Fibroblast of skin of scalp (primary cell): ENCODE measurements around the gene HS2ST1.
"Not testable (repeated sequence)": the region's sequence is repeated elsewhere in the genome, so short reads cannot be mapped to it uniquely, and the experiment has no call there.

Experiments
- DNase-seq: peaks from one replicate; pipeline ENCODE4 v3.0.0-alpha.2; 2013

Gene HS2ST1

DNA sequence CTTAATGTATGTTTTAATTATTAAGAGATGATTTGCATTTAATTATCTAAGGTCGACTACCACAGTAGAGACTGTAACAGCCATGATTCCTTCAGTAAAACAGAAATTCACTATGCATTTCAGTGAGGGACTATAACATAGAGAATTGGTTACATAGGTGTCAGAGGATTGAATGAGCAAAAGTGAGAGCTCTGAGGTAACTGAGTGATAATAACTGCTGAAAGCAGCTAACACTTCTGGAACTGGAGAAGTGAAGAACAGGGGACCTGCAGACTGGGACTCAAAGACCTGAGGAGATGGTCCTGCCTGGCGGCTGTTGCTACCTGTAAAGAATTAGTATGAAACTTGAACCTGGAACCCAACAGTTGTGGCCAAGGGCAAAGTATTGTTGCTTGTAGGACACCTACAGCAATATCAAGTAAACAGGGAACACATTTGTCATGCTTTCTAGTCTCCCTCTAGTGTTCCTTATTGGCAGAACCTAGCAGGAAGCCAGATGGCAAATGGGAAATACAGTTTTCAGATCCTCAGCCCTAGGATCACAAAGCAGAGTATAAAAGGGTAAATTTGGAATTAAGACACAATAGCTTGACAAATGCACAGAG is 110.6 kb downstream of the HS2ST1 start:
- peak; percentile 25 for DNase-seq

DNA sequence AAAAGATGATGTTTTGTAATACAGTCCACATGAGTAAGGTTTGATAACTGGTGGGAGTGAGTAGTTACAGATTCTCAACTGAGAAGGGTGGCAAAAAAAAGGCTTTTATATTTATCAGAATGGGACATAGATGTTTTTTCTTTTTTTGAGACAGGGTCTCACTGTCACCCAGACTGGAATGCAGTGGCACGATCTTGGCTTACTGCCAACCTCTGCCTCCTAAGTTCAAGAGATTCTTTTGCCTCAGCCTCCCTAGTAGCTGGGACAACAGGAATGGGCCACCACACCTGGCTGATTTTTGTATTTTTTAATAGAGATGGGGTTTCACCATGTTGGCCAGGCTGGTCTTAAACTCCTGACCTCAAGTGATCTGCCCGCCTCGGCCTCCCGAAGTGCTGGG is 113.1 kb downstream of the HS2ST1 start:
- not testable (repeated sequence) for DNase-seq

DNA sequence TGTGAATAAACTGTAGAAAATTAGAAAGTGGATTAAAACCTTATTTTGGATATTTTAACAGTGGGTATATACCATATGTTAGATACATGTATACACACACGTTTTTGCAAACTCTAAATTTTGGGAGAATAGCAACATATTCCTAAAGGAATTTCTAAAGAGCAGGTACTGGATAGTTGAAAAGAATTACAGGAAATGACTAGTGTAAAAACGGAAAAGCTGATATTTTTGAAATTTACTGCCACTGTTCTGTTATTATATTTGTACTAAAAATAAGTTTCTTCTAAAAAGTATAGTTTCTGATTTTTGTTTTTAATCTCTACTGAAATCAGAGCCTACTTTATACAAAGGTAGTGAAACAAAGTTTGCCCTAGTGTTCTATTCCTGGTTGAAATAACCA is 114.1 kb downstream of the HS2ST1 start:
- no peak for DNase-seq

DNA sequence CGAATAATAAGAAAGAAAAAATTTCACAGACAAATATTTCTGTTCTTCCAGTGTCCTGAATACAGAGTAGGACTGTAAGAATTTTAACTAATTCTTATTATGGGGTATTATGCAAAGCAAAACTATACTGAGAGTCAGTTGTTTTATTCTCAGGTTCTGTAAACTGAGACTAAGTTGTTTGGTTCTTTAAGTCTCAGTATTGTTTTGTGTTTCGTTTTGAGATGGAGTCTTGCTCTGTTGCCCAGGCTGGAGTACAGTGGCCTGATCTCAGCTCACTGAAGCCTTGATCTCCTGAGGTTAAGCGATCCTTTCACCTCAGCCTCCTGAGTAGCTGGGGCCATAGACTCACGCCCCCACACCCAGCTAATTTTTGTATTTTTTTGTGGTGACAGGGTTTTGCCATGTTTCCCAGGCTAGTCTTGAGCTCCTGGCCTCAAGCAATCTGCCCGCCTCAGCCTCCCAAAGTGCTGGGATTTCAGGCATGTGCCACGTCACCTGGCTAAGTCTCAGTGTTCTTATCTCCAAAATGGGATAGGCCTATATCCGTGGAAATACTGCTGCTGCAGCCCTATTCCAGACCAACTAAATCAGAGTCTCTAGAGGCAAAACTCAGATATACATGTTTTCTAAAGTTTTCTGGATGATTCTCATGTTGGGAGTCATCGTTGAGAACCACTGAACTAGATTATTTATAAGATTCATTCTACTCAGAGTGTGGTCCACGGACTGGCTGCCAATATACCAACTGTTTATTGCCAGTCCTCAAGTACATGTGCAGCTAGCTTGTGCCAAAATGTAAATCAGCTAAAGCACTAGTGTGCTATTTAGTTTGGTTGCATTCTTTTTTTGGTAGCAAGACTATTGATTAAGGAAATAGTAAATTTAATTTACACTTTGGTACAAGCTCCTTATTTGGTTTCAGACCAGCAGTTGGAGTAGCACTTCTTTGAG is 116.6 kb downstream of the HS2ST1 start:
- no peak for DNase-seq

DNA sequence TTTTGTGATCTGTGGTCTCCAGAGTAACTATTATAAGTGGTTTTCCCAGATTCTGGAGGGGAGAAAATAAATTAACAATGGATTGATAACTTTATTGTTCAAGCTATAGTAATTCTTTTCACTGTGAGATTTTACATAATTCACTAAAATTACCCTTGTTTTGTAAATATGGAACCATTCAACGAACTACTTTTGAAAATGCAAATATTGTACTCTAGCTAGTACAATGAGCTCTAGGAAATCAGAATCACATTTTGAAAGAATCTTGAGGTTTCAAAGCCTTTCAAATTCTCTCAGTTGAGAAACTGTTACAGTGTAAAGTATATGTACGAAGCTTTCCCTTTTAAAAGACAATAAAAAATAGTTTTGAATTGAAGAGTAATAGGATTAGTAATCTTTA is 119.9 kb downstream of the HS2ST1 start:
- DNase-seq: no peak

DNA sequence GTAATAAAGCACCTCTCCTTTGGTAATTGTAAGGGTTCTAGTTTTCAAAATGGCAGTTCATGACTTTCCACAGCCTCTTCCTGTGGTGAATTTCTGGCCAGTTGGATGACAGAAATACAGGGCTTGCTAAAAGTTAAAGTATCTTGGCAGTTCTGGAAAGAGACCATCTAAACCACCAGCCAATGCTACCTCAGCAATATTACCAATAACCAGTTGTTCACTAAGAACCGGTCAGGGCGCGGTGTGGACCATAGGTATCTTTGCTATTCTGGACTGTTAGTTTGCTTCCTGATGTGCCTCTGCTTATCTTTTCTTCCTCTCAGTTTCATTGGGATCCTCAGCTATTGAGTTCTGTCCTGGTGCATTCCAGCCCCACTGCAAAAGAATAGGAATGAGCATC is 124.7 kb downstream of the HS2ST1 start:
- no peak for DNase-seq

DNA sequence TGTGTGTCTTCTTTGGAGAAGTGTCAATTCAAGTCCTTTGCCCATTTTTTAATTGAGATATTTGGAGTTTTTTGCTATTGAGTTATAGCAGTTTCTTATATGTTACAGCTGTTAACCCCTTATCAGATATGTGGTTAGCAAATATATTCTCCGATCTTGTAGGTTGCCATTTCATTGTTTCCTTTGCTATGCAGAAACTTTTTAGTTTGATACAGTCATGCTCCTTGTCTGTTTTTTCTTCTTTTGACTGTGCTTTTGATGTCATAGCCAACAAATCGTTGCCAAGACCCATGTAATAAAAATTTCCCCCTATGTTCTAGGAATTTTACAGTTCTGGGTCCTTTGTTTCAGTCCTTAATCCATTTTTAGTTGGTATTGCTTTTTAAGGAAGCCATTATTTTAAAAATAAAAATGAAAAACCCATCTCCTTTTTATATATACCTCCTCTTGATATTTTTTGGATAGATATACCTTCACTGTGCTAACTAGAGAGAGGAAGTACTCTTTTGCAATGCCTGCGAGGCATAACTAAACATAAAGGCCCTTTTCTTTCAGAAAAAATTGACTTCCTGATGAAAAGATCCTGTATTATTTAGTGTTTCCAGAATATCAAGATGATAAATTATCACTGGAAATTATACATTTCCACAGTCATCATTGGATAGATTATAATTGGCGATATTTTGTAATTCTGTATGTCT is 127.8 kb downstream of the HS2ST1 start:
- DNase-seq: no peak

DNA sequence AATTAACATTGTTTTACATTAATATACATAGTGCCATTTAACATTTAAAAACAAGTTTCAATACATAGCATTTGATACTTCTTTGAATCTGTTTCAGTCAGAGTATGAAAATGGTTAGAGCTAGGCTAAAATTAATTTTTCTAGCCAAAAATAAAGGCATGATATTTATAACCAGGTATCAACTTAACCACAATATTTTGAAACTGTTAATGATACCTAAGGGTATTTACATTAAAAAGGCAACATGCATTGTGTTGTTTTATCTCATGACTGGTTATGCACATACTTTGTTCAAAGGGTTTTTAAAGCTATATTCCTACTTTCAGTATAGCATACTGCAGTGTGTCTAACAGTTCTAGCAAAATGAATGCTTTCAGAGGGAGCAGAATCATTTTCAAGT is 130.0 kb downstream of the HS2ST1 start:
- no peak for DNase-seq

DNA sequence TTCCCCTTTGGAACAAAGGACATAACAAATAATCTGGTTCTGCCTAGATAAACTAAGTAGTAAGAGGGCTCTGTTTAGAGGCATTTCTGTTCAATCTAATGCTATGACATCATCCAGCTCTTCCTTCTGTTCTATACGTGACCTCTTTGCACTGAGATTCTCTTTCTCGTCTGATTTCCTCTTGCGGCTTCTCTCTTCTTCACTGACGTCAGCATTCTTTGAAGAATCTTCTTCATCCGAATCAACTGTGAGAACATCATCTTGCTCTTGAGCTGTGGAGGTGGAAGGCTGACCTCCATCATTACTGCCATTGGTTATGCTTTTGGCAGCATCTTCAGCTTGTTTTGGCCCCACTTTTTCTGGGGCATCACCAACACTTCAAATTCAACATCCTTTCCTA is 130.4 kb downstream of the HS2ST1 start:
- no peak for DNase-seq

DNA sequence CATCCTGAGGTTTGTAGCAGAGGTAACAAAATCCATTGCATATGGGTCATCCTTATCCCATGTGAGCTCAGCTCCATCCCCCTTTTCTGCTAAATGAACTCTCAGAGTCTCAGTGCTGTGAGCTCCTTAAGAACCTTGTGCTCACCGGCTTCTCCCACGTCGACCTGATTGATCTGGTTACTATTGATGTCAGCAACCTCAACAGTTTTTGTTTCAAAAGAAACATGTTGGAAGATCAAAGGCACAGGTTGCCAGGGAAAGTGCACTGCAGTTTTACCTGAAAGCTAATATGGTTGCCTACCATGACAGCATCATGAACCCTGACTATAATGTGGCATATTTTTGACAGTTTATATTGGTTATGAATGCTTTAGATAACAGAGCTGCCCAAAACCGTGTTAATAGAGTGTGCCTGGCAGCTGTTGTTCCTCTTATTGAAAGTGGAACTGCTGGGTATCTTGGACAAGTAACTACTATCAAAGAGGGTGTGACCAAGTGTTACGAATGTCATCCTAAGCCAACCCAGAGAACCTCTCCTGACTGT is 131.4 kb downstream of the HS2ST1 start:
- peak; percentile 15 for DNase-seq

DNA sequence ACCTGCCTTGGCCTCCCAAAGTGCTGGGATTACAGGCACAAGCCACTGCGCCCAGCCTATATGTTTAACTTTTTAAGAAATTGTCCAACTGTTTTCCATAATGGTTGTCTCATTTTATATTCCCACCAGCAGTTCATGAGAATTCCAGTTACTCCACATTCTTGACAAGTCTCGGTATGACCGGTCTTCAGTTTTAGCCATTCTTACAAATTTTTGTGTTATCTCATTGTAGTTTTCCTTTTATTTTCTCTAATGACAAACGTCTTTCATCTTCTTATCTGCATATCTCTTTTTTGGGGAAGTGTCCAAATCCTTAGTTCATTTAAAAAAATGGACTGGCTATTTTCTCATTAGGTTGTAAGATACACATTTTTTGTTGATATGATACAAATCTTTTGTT is 132.5 kb downstream of the HS2ST1 start:
- no peak for DNase-seq

DNA sequence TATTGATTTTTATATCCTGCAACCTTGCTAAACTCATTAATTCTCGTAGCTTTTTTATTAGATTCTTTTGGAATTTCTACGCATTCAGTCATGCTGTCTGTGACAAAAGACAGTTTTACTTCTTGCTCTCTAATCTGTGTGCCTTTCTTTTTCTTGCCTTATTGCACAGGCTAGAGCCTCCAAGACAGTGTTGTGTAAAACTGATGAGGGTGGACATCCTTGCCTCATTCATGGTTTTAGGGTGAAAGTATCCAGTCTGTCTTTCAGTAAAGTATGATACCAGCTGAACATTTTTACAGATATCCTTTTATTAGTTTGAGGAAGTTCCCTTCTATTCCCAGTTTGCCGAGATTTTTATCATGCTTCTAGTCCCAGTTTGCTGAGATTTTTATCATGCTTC is 133.8 kb downstream of the HS2ST1 start:
- DNase-seq: no peak

DNA sequence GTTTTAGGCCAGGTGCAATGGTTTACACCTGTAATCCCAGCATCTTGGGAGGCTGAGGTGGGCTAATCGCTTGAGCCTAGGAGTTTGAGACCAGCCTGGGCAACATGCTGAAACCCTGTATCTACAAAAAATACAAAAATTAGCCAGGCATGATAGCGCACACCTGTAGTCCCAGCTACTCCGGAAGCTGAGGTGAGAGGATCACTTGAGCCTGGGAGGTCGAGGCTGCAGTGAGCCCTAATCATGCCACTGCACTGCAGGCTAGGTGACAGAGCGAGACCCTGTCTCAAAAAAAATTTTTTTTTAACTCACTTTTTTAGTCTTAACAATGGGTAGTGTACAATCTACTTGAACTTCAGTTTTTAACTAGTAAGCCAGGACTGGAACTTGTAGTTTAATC is 137.5 kb downstream of the HS2ST1 start:
- DNase-seq: no peak

DNA sequence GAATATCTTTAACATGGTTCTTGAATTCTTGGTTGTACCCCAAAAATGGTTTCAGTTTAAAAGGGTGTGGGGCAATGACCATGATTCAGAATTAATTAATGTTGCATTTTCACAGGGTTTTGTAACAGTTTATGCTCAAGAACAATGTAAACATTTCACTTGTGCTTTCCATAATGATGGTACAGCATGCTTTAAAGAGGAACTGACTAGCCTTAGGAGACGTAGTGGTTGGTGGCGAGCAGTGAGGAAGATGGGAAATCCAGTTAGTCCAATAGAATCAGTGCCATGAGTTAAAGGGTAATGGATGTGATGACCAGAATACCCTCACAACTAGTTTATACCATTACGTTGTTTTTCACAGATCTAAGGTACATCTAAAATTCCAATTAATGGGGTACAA is 138.0 kb downstream of the HS2ST1 start:
- DNase-seq: no peak

DNA sequence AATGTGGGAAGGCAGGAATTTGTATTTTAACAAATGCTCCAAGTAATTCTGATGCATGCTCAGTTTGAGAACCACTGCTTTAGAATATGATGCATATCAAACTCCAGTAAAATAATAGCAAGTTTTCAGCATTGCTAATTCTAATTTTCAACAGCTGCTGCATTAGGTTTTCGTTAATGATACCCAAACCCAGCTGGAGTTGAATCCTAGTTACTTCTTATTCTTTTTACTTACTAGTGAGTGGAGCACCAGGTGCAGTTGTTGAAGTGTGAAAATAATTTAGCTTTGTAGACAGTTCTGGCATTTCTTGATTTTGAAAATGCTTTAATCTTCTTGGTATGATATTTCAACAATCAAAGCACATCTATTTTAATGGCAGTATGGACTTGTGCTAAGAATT is 138.5 kb downstream of the HS2ST1 start:
- no peak for DNase-seq

DNA sequence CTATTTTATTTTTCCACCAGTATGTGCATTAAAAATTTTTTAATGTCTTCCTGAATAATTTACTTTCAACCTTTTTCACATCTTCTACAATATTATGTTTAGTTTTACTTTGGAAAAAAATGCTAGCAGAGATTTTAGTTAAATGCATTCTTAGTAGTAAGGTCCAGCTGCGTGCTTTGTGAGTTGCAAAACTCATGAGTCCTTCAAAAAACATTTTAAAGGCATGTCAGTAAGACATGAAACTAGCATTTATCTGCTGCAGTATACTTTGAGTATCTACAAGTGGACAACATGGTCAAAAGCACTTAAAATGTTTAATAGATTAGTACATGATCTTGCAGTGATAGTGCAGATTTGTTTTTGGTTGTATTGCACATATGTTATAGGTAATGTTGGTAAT is 139.0 kb downstream of the HS2ST1 start:
- no peak for DNase-seq

DNA sequence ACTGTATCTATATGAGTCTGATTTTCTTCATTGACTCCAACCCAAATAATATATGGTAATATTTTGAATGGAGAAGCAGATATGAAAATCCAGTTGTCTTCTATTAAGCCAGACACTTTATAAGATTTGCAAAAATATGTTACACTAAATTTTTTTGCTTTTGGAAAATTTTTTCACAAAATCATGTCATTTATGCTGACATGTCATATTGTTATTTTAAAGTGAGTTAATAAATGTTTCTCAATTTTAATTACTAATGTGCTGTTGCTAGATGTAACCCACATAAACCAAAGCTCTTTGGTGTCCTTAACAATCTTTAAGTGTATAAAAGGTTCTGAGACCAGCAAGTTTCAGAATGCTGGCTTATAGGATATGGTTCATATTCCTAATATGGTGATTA is 142.5 kb downstream of the HS2ST1 start:
- no peak for DNase-seq

DNA sequence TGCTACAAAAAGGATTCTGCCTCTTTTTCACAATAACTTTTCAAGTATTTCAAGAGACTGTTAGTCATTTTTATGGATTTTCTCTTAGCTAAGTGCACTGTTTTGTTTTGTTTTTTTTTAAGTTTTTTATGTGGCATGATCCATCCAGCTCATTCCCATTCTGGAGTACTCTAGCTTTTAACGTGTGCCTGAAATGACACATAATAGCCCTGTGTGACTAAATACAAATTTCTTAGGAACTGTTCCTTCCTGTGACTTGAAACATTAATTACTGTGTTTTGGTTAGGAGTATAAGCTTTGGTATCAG is 143.9 kb downstream of the HS2ST1 start:
- DNase-seq: no peak

DNA sequence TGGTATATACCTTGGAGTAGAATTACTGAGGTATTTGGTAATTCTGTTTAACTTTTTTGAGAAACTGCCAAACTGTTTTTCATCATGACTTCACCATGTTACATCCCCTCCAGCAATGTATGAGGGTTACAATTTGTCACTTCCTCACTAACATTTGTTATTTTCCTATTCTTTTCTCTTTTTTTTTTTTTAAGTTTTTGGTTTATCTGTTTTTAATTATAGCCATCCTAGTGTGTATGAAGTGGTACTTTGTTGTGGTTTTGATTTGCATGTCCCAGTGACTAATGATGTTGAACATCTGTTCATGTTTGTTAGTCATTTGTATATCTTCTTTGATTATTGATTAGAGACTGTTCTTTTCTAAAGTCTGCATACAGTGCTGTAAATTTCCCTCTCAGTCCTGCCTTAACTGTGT is 147.3 kb downstream of the HS2ST1 start:
- peak; percentile 16 for DNase-seq

DNA sequence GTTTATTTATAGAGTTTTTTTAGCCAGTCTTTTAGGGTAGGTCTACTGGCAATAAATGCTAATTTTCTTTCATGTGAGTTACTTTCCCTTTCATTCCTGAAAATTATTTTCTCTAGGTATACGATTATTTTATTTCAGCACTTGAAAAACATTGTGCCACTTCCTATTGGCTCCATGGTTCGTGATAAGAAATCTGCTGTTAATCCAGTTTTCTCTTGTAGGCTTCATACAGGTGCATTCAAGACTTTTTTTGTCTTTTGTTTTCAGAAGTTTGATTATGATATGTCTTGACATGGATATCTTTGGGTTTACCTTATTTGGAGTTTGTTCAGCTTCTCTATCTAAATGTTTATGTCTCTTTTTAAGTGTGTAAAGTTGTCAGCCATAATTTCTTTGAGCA is 148.3 kb downstream of the HS2ST1 start:
- DNase-seq: no peak

DNA sequence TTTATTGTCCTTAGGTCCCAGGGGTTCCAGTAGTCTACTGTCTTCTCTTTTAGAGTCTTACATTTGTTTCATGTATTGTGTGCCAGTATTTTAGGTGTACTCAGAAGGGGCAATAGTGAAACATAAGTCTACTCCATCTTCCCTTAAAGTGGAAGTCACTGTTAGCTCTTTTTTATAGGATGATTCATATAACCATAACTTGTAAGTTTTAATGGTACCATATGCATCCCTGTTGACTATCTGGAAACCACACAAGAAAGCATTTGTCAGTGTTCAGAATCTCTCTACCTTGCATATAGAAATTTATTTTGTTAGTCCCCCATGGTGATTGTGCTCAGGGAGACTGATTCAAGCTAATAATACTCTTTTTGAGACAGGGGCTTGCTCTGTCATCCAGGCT is 149.9 kb downstream of the HS2ST1 start:
- no peak for DNase-seq

DNA sequence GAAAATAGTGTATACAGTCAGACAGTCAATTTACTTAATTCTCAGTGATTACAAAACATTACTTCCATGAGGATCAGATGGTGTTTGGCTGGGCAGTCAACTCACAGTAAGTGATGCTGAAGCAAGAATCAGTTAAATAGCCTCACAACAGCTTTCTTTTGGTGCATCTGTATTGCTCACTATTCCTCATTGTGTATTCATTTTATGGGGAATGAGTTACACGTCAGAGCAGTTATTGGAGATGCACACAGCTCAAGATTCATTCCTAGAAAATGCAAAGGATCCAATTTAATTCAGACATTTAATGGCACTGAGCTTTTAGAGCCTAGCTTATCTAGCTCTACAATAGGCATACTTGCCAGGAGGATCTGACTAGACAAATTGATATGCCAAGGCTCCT is 150.6 kb downstream of the HS2ST1 start:
- DNase-seq: no peak

DNA sequence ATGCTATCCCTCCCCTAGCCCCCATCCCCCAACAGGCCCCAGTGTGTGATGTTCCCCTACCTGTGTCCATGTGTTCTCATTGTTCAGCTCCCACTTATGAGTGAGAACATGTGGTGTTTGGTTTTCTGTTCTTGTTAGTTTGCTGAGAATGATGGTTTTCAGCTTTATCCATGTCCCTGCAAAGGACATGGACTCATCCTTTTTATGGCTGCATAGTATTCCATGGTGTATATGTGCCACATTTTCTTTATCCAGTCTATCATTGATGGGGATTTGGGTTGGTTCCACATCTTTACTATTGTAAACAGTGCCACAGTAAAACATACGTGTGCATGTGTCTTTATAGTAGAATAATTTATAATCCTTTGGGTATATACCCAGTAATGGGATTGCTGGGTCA is 152.3 kb downstream of the HS2ST1 start:
- DNase-seq: not testable (repeated sequence)

DNA sequence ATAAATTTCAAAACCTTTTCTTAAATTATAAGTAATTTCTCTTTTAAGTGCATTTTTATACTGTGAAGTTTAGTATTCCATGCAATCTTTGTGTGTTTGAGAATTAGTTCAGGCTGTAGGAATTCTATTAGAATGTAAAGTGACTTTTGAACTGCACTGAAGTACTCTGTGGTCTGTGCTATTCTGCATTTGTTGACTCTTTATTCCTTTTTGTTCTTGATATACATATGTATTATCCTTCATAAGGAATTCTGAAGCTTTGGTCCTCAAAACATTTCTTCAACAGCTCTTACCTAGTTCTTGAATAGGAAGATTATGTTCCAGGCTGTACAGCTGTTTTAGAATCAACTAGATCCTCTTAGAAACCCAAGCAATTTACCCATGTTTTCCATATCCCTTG is 158.0 kb downstream of the HS2ST1 start:
- DNase-seq: no peak
